H1 (cell line): ENCODE results near the gene PRR23E. TPM values are rescaled to one million over a fixed set of nuclear protein-coding genes. Genes with fewer than 3 reads are reported as not detected.

Source experiments
- BACH1 ChIP-seq: IDR thresholded peaks from 2 replicates; pipeline ENCODE4 v1.6.1; 2012; ENCODE audit warnings: low read length, improper control_type of control experiment
- BCL11A ChIP-seq, 2 experiments: IDR thresholded peaks; one replicate each; pipeline ENCODE4 v1.6.1; 2011; ENCODE audit warnings: low read depth in 2 of 2, low read length in 2 of 2, mild to moderate bottlenecking in 2 of 2
- CEBPB ChIP-seq: IDR thresholded peaks from 2 replicates; pipeline ENCODE4 v1.6.1; 2012; ENCODE audit warnings: low read depth, low read length
- CHD2 ChIP-seq: IDR thresholded peaks from 2 replicates; pipeline ENCODE4 v1.6.1; 2012; ENCODE audit warnings: low read length, improper control_type of control experiment
- CTBP2 ChIP-seq: IDR thresholded peaks from 2 replicates; pipeline ENCODE4 v1.7.0; 2011; ENCODE audit warnings: borderline replicate concordance, mild to moderate bottlenecking, moderate library complexity, mixed read lengths, low read length; ENCODE audit not compliant: insufficient read depth, insufficient read length
- EZH2 ChIP-seq: fragments of 200-600 bp; sonication (generic); IDR thresholded peaks from 2 replicates; pipeline ENCODE4 v1.7.1; 2012; ENCODE audit warnings: low read depth, mild to moderate bottlenecking, moderate library complexity, low read length, inconsistent platforms; ENCODE audit not compliant: severe bottlenecking
- GTF2F1 ChIP-seq: IDR thresholded peaks from 2 replicates; pipeline ENCODE4 v1.6.1; 2012; ENCODE audit warnings: low read depth, low read length, improper control_type of control experiment, borderline replicate concordance
- HDAC2 ChIP-seq, 2 experiments: fragments of 300-600 bp in 1 of 2; sonication (generic) in 1 of 2; IDR thresholded peaks; 2 replicates each; pipeline ENCODE4 v1.6.1; 2011 to 2012; ENCODE audit warnings: low read depth in 2 of 2, low read length in 2 of 2, mild to moderate bottlenecking in 2 of 2, moderate library complexity in 2 of 2, borderline replicate concordance in 1 of 2, inconsistent platforms in 1 of 2
- KDM1A ChIP-seq: fragments of 200-600, 300-600 bp; sonication (generic); IDR thresholded peaks from 2 replicates; pipeline ENCODE4 v1.7.1; 2016; ENCODE audit warnings: mild to moderate bottlenecking, low read length, borderline replicate concordance
- NANOG ChIP-seq: IDR thresholded peaks from 2 replicates; pipeline ENCODE4 v1.6.1; 2011; ENCODE audit warnings: low read length, low read depth, mild to moderate bottlenecking, inconsistent platforms; ENCODE audit not compliant: insufficient read depth, poor library complexity, severe bottlenecking
- POLR2A ChIP-seq, 2 experiments: IDR thresholded peaks; 1 replicate in 1 of 2; 2 replicates in 1 of 2; pipeline ENCODE4 v1.6.1; 2011; ENCODE audit warnings: low read depth in 2 of 2, low read length in 2 of 2, mild to moderate bottlenecking in 2 of 2; ENCODE audit errors: control extremely low read depth in 1 of 2
- POU5F1 ChIP-seq: IDR thresholded peaks from 2 replicates; pipeline ENCODE4 v1.6.1; 2011; ENCODE audit warnings: low read depth, mild to moderate bottlenecking, low read length, moderate library complexity
- TCF12 ChIP-seq: IDR thresholded peaks from 2 replicates; pipeline ENCODE4 v1.6.1; 2011; ENCODE audit warnings: low read depth, mild to moderate bottlenecking, low read length
- ZNF274 ChIP-seq: IDR thresholded peaks from 2 replicates; pipeline ENCODE4 v1.7.0; 2012; ENCODE audit warnings: low read length, borderline replicate concordance; ENCODE audit errors: extremely low read depth
- polyA plus RNA-seq, 7 experiments: library from polyadenylated mRNA; depleted of rRNA in 3 of 7; stranded (reverse) in 5 of 7; unstranded in 2 of 7; fragments of >200 nt in 5 of 7; fragments of 200-250 nt in 2 of 7; gene quantifications; 1 replicate in 5 of 7; 2 replicates in 1 of 7; 4 replicates in 1 of 7; pipeline versions ENCODE4 v1.2.1 to v1.2.3, GENCODE V29; 2011 to 2013; ENCODE audit warnings: missing spikeins in 2 of 7, mixed read lengths in 2 of 7
- total RNA-seq: library from RNA; stranded (reverse); fragmentation: NEBNext Ultra II Directional; extraction: Animal tissue kit (Norgen Biotek cat#: 25700); gene quantifications from 2 replicates; pipeline ENCODE4 v1.2.1, GENCODE V29; 2021

Gene PRR23E
- total and polyA plus RNA-seq, 2 of the 8 experiments (the other 6 are each of a cell fraction or from before 2014, with no cell fraction given) = not detected

- TF ChIP-seq BCL11A (IDR thresholded peaks at IDR 0.05; ENCODE audit: low read depth in 2 of 2, low read length in 2 of 2) (no peak), HDAC2 (IDR thresholded peaks at IDR 0.05; ENCODE audit: borderline replicate concordance in 1 of 2, low read depth in 2 of 2, low read length in 2 of 2) (no peak), CEBPB (no peak), KDM1A (no peak), POU5F1 (no peak), BACH1 (no peak), EZH2 (no peak), CTBP2 (no peak), CHD2 (no peak), POLR2A (IDR thresholded peaks at IDR 0.05; ENCODE audit: control extremely low read depth in 1 of 2, low read depth in 2 of 2, low read length in 2 of 2) (no peak), TCF12 (no peak), GTF2F1 (no peak), NANOG (no peak), ZNF274 (no peak)
These were observed 19.3 kb upstream of the PRR23E start (continued) for GRCh38 chr3:127173516-127174166.
